Adrenal gland (tissue), 12 donors: ENCODE results near the gene UBE2Q2. TPM values are rescaled to one million over a fixed set of nuclear protein-coding genes. Genes with fewer than 3 reads are reported as not detected.
"Not testable (repeated sequence)": the region's sequence is repeated elsewhere in the genome, so short reads cannot be mapped to it uniquely, and the experiment has no call there.

Experiments
- DNase-seq, 7 donors: peaks; one replicate each; pipeline ENCODE4 v3.0.0-alpha.2; 2019 to 2020
- H3K27ac ChIP-seq, 5 donors: fragments of 200-600 bp; sonication (generic) in 4 of 5; 1 replicate in 3 of 5; 2 replicates in 2 of 5; pipeline versions ENCODE4 v1.5.1 to v1.8.0; 2016 to 2020; ENCODE audit warnings: mild to moderate bottlenecking in 1 of 5
- H3K27me3 ChIP-seq: fragments of 200-600 bp; 2 replicates; pipeline ENCODE4 v1.8.0; 2021
- H3K36me3 ChIP-seq, 2 donors: fragments of 200-600 bp; replicated peaks in 1 of 2; 1 replicate in 1 of 2; 2 replicates in 1 of 2; pipeline versions ENCODE4 v1.5.1 to v1.8.0; 2018 to 2022
- H3K4me1 ChIP-seq, 2 donors: fragments of 200-600 bp; replicated peaks in 1 of 2; 1 replicate in 1 of 2; 2 replicates in 1 of 2; pipeline versions ENCODE4 v1.5.1 to v1.8.0; 2018 to 2021
- H3K4me3 ChIP-seq, 4 donors: fragments of 200-600 bp; sonication (generic) in 3 of 4; one replicate each; pipeline ENCODE4 v1.5.1; 2016 to 2018
- H3K9me3 ChIP-seq, 3 donors: fragments of 200-600 bp; sonication (generic) in 1 of 3; replicated peaks in 1 of 3; 1 replicate in 2 of 3; 2 replicates in 1 of 3; pipeline versions ENCODE4 v1.5.1 to v1.8.0; 2016 to 2021
- CTCF ChIP-seq, 6 experiments: fragments of 450-650 bp in 4 of 6; fragments of 200-600 bp in 2 of 6; sonication (generic) in 1 of 6; IDR thresholded peaks; 1 replicate in 5 of 6; 2 replicates in 1 of 6; pipeline versions ENCODE4 v1.5.1 to v1.8.0; 2016 to 2021; ENCODE audit warnings: antibody characterized with exemption in 6 of 6, mild to moderate bottlenecking in 2 of 6, moderate library complexity in 1 of 6
- POLR2A ChIP-seq, 2 donors: fragments of 450-650 bp; IDR thresholded peaks; one replicate each; pipeline ENCODE4 v1.6.1; 2017; ENCODE audit warnings: antibody characterized with exemption in 2 of 2, mild to moderate bottlenecking in 2 of 2, moderate library complexity in 1 of 2
- WGBS, 4 donors: extraction: QIAGEN DNeasy Blood & Tissue Kit in 2 of 4; methylation state at CpG; one replicate each; pipeline versions ENCODE4 v1.1.5 to v1.1.7; 2013 to 2017; 5-methylcytosine and 5-hydroxymethylcytosine counted together
- intact Hi-C, 2 donors: fragments of 100-400 bp; cut with DNase I; formaldehyde crosslinking; loops; one replicate each; pipeline versions ENCODE4 v1.14.1 to v1.15.0; 2022 to 2023
- polyA plus RNA-seq, 3 donors: library from polyadenylated mRNA; stranded (reverse); fragments of 200-250 nt in 2 of 3; fragments of 350-450 nt in 1 of 3; fragmentation: Illumina TruSeq in 1 of 3; extraction: RNeasy Lipid Tissue Mini Kit (QIAGEN cat#74804) in 1 of 3; gene quantifications; one replicate each; pipeline ENCODE4 v1.2.3, GENCODE V29; 2013 to 2014
- total RNA-seq, 9 donors: library from RNA; depleted of rRNA in 4 of 9; stranded (reverse); fragments of >200 nt in 4 of 9; fragments of 120-200 nt in 1 of 9; fragmentation: NEBNext Ultra II Directional in 1 of 9; extraction: Animal tissue kit (Norgen Biotek cat#: 25700) in 1 of 9; gene quantifications; one replicate each; pipeline versions ENCODE4 v1.1.0 to v1.2.4, GENCODE V29; 2013 to 2023
- donor health status: healthy with polysubstance abuse.
- donor health status: Bipolar disorder and iron deficiency.
- donor health status: DM: yes; HTN: yes; CAD: no.
- donor health status: DM: no; HTN: no; CAD: no.
- donor health status: DM: no; HTN: no; CAD: no.
- donor health status: DM: yes; HTN: yes; CAD: no.

UBE2Q2 gene
- total and polyA plus RNA-seq, 12 donors: 18.7 to 76.7 (median 45.2) TPM

- Histone ChIP-seq H3K27me3 (no peaks in the 10 kb centered on the region), H3K4me3 (no peak overlapping the region), H3K27ac (no peak overlapping the region), H3K36me3 (no peaks in the 10 kb centered on the region), H3K4me1 (peaks cover 5 to 11% of the 10 kb centered on the region in 2 donors), H3K9me3 (no peaks in the 10 kb centered on the region)
- DNase-seq: no peak
- TF ChIP-seq CTCF (IDR thresholded peaks at IDR 0.05) (no peak), POLR2A (IDR thresholded peaks at IDR 0.05) (no peak)
- 93 to 96% (median 95%) methylated on average over 6 of the region's 6 CpGs for WGBS, 4 donors
- intact Hi-C loops: no loop called here
Measured at GRCh38 chr15:75861750-75862402, 18.6 kb downstream of the UBE2Q2 start.

GRCh38 chr15:75862796-75863195 lies 19.5 kb downstream of the UBE2Q2 start:
- no peak overlapping the region for H3K27ac ChIP-seq
- H3K9me3 ChIP-seq: no peaks in the 10 kb centered on the region
- no peaks in the 10 kb centered on the region for H3K36me3 ChIP-seq
- peaks cover 5 to 11% of the 10 kb centered on the region in 2 donors for H3K4me1 ChIP-seq
- intact Hi-C loops: no loop called here
- no peak overlapping the region for H3K4me3 ChIP-seq
- DNase-seq: no peak
- no peaks in the 10 kb centered on the region for H3K27me3 ChIP-seq
- WGBS, 4 donors: 95 to 100% (median 96%) methylated on average over 1 of the region's 1 CpG
- TF ChIP-seq POLR2A (IDR thresholded peaks at IDR 0.05): no peak

- no peak overlapping the region for H3K27ac ChIP-seq
- no peaks in the 10 kb centered on the region for H3K9me3 ChIP-seq
- intact Hi-C loops: no loop called here
- no peaks in the 10 kb centered on the region for H3K27me3 ChIP-seq
- DNase-seq: no peak
- H3K4me1 ChIP-seq: peaks cover 5 to 6% of the 10 kb centered on the region in 2 donors
- no peaks in the 10 kb centered on the region for H3K36me3 ChIP-seq
- 68 to 80% (median 74%) methylated on average over 5 of the region's 5 CpGs for WGBS, 4 donors
- H3K4me3 ChIP-seq: no peak overlapping the region
- TF ChIP-seq CTCF (IDR thresholded peaks at IDR 0.05): no peak
Measured at GRCh38 chr15:75864213-75865059, 21.2 kb downstream of the UBE2Q2 start.

- H3K27ac ChIP-seq, DNase-seq, H3K36me3 ChIP-seq, H3K9me3 ChIP-seq, H3K27me3 ChIP-seq, intact Hi-C loops, H3K4me1 ChIP-seq, H3K4me3 ChIP-seq: not testable (repeated sequence)
- WGBS, 4 donors: 87 to 96% (median 90%) methylated on average over 1 of the region's 1 CpG
Measured at GRCh38 chr15:75866045-75866444, 22.8 kb downstream of the UBE2Q2 start.

- Histone ChIP-seq H3K4me1 (peaks cover 0 to 5% of the 10 kb centered on the region in 2 donors), H3K27me3 (no peaks in the 10 kb centered on the region), H3K27ac (no peak overlapping the region), H3K9me3 (no peaks in the 10 kb centered on the region), H3K36me3 (peaks cover 0 to 7% of the 10 kb centered on the region in 2 donors), H3K4me3 (no peak overlapping the region)
- intact Hi-C loops: no loop called here
- TF ChIP-seq CTCF (IDR thresholded peaks at IDR 0.05) (no peak), POLR2A (IDR thresholded peaks at IDR 0.05) (no peak)
- DNase-seq: no peak
Measured at GRCh38 chr15:75866916-75867315, 23.7 kb downstream of the UBE2Q2 start.
